Spleen (tissue), 11 donors: ENCODE measurements around the gene NGEF. TPM values are rescaled to one million over a fixed set of nuclear protein-coding genes. Genes with fewer than 3 reads are reported as not detected.

Experiments
- DNase-seq: peaks from one replicate; pipeline ENCODE4 v3.0.0-alpha.2; 2020
- H3K27ac ChIP-seq, 8 donors: fragments of 200-600 bp; sonication (generic) in 7 of 8; 1 replicate in 4 of 8; 2 replicates in 4 of 8; pipeline versions ENCODE4 v1.5.0 to v1.8.0; 2016 to 2021; ENCODE audit warnings: inconsistent platforms in 4 of 8, mild to moderate bottlenecking in 4 of 8, moderate library complexity in 1 of 8
- H3K27me3 ChIP-seq, 7 donors: fragments of 200-600 bp; sonication (generic) in 6 of 7; replicated peaks in 1 of 7; 1 replicate in 4 of 7; 2 replicates in 3 of 7; pipeline versions ENCODE4 v1.5.0 to v1.8.0; 2016 to 2021; ENCODE audit warnings: inconsistent platforms in 3 of 7, mild to moderate bottlenecking in 1 of 7
- H3K36me3 ChIP-seq, 6 donors: fragments of 200-600 bp; sonication (generic) in 5 of 6; 1 replicate in 4 of 6; 2 replicates in 2 of 6; pipeline versions ENCODE4 v1.5.0 to v1.8.0; 2016 to 2021; ENCODE audit warnings: inconsistent platforms in 2 of 6
- H3K4me1 ChIP-seq, 6 donors: fragments of 200-600 bp; sonication (generic) in 5 of 6; 1 replicate in 3 of 6; 2 replicates in 3 of 6; pipeline versions ENCODE4 v1.5.0 to v1.8.0; 2016 to 2021; ENCODE audit warnings: inconsistent platforms in 3 of 6
- H3K4me3 ChIP-seq, 8 donors: fragments of 200-600 bp; sonication (generic) in 7 of 8; 1 replicate in 4 of 8; 2 replicates in 4 of 8; pipeline versions ENCODE4 v1.5.0 to v1.8.0; 2016 to 2021; ENCODE audit warnings: inconsistent platforms in 4 of 8, mild to moderate bottlenecking in 4 of 8, moderate library complexity in 2 of 8
- H3K9me3 ChIP-seq, 8 donors: fragments of 200-600 bp; sonication (generic) in 7 of 8; 1 replicate in 4 of 8; 2 replicates in 4 of 8; pipeline versions ENCODE4 v1.5.0 to v1.8.0; 2016 to 2021; ENCODE audit warnings: inconsistent platforms in 4 of 8
- CTCF ChIP-seq, 11 experiments: fragments of 200-600 bp in 7 of 11; fragments of 450-650 bp in 4 of 11; sonication (generic) in 4 of 11; IDR thresholded peaks in 8 of 11; conservative IDR thresholded peaks in 3 of 11; 1 replicate in 7 of 11; 2 replicates in 4 of 11; pipeline versions ENCODE4 v1.4.0 to v1.8.0; 2016 to 2021; ENCODE audit warnings: antibody characterized with exemption in 11 of 11, inconsistent platforms in 4 of 11, mild to moderate bottlenecking in 1 of 11
- POLR2A ChIP-seq, 3 donors: fragments of 450-650 bp; IDR thresholded peaks; one replicate each; pipeline ENCODE4 v1.5.1; 2017; ENCODE audit warnings: antibody characterized with exemption in 3 of 3, mild to moderate bottlenecking in 1 of 3
- POLR2AphosphoS5 ChIP-seq, 3 donors: sonication (generic); formaldehyde crosslinking; IDR thresholded peaks; one replicate each; pipeline ENCODE4 v1.5.1; 2017; ENCODE audit warnings: antibody characterized with exemption in 3 of 3
- WGBS, 5 donors: extraction: QIAGEN DNeasy Blood & Tissue Kit in 3 of 5; methylation state at CpG; one replicate each; pipeline versions ENCODE4 v1.1.5 to v1.1.7; 2013 to 2018; 5-methylcytosine and 5-hydroxymethylcytosine counted together
- intact Hi-C: fragments of 100-400 bp; cut with DNase I; formaldehyde crosslinking; loops from one replicate; pipeline ENCODE4 v1.15.0; 2023; ENCODE audit warnings: low total_unique reads
- polyA plus RNA-seq, 3 donors: library from polyadenylated mRNA; stranded (reverse); fragments of 200-250 nt; gene quantifications; one replicate each; pipeline ENCODE4 v1.2.1, GENCODE V29; 2013
- total RNA-seq, 7 donors: library from RNA; depleted of rRNA in 3 of 7; stranded (reverse); fragments of >200 nt in 3 of 7; fragmentation: NEBNext Ultra II Directional in 4 of 7; extraction: Animal tissue kit (Norgen Biotek cat#: 25700) in 4 of 7; gene quantifications; one replicate each; pipeline versions ENCODE4 v1.1.0 to v1.2.1, GENCODE V29; 2016 to 2021
- donor health status: healthy with polysubstance abuse.
- donor health status: DM: no; HTN: no; CAD: no; lungs with moderate emphysema.
- donor health status: DM: no; HTN: no; CAD: no.
- donor health status: Bipolar disorder and iron deficiency.
- donor health status: healthy.
- donor health status: DM: no; HTN: no; CAD: no.
- donor health status: DM: yes; HTN: yes; CAD: no.

Gene NGEF
- total and polyA plus RNA-seq, 10 donors = 0.23 to 0.79 (median 0.43) TPM; not detected in 5

DNA sequence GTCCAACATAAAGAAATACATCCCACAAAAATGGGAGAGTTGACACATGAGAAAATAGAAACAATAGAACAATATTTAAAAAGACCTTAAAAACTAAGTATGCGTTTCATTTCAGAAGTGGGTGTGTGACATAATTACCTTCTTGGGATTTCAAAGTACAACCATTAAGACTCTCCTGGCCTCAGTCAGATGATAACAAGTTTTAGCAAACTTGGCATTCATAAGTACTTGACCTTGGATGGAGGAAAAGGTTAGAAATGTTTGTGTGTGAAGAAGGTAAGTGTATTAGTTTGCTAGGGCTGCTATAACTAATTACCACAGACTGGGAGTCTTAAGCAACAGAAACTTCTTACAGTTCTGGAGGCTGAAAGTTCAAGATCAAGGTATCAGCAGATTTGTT, 4.9 kb upstream of the NGEF start:
- peaks cover 0 to 3% (median under 1%) of the 10 kb centered on the region in 6 donors for H3K4me1 ChIP-seq
- H3K4me3 ChIP-seq = no peak overlapping the region
- no peaks in the 10 kb centered on the region for H3K27me3 ChIP-seq
- TF ChIP-seq POLR2A (IDR thresholded peaks at IDR 0.05) (no peak), POLR2AphosphoS5 (IDR thresholded peaks at IDR 0.05) (no peak), CTCF (IDR thresholded peaks at IDR 0.05 in 8 of 11, conservative IDR thresholded peaks at IDR 0.05 in 3 of 11) (no peak)
- no peak overlapping the region for H3K27ac ChIP-seq
- 85 to 100% (median 95%) methylated on average over 1 of the region's 1 CpG for WGBS, 5 donors
- no peaks in the 10 kb centered on the region for H3K36me3 ChIP-seq
- DNase-seq = no peak
- intact Hi-C loops = no loop called here
- H3K9me3 ChIP-seq = peaks cover 0 to 14% (median 0%) of the 10 kb centered on the region in 8 donors

- WGBS, 5 donors = 88 to 100% (median 94%) methylated on average over 1 of the region's 1 CpG
- Histone ChIP-seq H3K27ac (no peak overlapping the region), H3K4me3 (no peak overlapping the region), H3K27me3 (no peaks in the 10 kb centered on the region), H3K36me3 (no peaks in the 10 kb centered on the region), H3K9me3 (peaks cover 0 to 14% (median 0%) of the 10 kb centered on the region in 8 donors), H3K4me1 (peaks cover 5 to 20% (median 15%) of the 10 kb centered on the region in 6 donors)
- intact Hi-C loops = no loop called here
- no peak for DNase-seq
- TF ChIP-seq CTCF (IDR thresholded peaks at IDR 0.05 in 8 of 11, conservative IDR thresholded peaks at IDR 0.05 in 3 of 11) (no peak), POLR2AphosphoS5 (IDR thresholded peaks at IDR 0.05) (no peak), POLR2A (IDR thresholded peaks at IDR 0.05) (no peak)
Measured at GRCh38 chr2:233015019-233015645, 2.1 kb upstream of the NGEF start.

GRCh38 chr2:233013650-233014049, 594 bp upstream of the NGEF start:
- no peaks in the 10 kb centered on the region for H3K36me3 ChIP-seq
- H3K27me3 ChIP-seq = no peaks in the 10 kb centered on the region
- TF ChIP-seq CTCF (IDR thresholded peaks at IDR 0.05 in 8 of 11, conservative IDR thresholded peaks at IDR 0.05 in 3 of 11) = no peak
- no peak for TF ChIP-seq POLR2A (IDR thresholded peaks at IDR 0.05)
- 86 to 96% (median 94%) methylated on average over 1 of the region's 1 CpG for WGBS, 5 donors
- no peak for DNase-seq
- peaks cover 0 to 14% (median 0%) of the 10 kb centered on the region in 8 donors for H3K9me3 ChIP-seq
- no peak overlapping the region for H3K27ac ChIP-seq
- intact Hi-C loops = no loop called here
- no peak overlapping the region for H3K4me3 ChIP-seq
- peaks cover 5 to 20% (median 15%) of the 10 kb centered on the region in 6 donors for H3K4me1 ChIP-seq

DNA sequence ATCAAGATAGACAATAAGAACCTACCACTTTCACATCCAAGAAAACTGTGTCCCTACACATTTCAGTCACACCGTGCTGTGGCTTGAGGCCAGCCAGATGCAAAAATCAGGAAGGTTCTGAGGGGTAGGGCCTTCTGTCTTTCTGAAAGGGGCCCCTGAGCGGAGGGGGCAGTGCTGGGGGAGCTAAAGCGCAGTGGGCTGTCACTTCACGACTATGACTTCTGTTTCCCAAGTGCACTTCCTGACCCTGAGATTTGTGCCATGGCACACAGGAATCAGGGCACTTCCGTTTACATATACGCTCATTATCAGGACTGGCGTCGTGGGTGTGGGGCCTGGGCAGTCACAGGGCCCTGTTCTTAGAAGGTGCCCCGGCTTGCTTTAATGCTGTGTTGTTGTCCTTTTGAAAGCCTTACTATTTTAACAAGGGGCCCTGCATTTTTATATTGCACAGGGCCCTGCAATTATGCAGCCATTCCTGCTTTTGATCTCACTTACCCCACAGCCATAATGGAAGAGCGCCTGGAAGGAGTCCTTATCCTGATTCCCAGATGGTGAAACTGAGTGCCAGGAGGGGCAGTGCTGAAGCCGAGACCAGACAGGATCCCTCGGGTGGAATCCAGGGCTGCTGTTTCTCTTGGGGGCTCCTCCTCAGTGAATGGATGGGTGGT, 620 bp downstream of the NGEF start:
- Histone ChIP-seq H3K27me3 (no peaks in the 10 kb centered on the region), H3K36me3 (no peaks in the 10 kb centered on the region), H3K4me3 (no peak overlapping the region), H3K27ac (peak overlapping the region in 2 of 8 donors; percentile 28 to 45), H3K9me3 (peaks cover 0 to 3% (median 0%) of the 10 kb centered on the region in 8 donors), H3K4me1 (peaks cover 5 to 20% (median 15%) of the 10 kb centered on the region in 6 donors)
- DNase-seq = peak; percentile 62
- intact Hi-C loops = no loop called here
- TF ChIP-seq CTCF (IDR thresholded peaks at IDR 0.05 in 8 of 11, conservative IDR thresholded peaks at IDR 0.05 in 3 of 11) (no peak), POLR2A (IDR thresholded peaks at IDR 0.05) (no peak), POLR2AphosphoS5 (IDR thresholded peaks at IDR 0.05) (peak in 2 of 3 donors; percentile 38 to 52)
- 31 to 40% (median 32%) methylated on average over 11 to 12 of the region's 12 CpGs for WGBS, 5 donors
